Smooth muscle cell (in vitro differentiated cells): ENCODE results near the gene CDC45. TPM values are rescaled to one million over a fixed set of nuclear protein-coding genes. Genes with fewer than 3 reads are reported as not detected.

ENCODE experiments used
- DNase-seq: peaks from one replicate; lab custom pipeline; 2025; ENCODE audit not compliant: unreplicated experiment; lab: John Stamatoyannopoulos, UW
- H2AFZ ChIP-seq: fragments of 200-600 bp; sonication (generic); 2 replicates; pipeline ENCODE4 v1.6.0; 2016; ENCODE audit warnings: antibody characterized with exemption, low read depth, mild to moderate bottlenecking
- H3F3A ChIP-seq: fragments of 200-600 bp; sonication (generic); 2 replicates; pipeline ENCODE4 v1.6.0; 2017; ENCODE audit warnings: antibody characterized with exemption, low read depth
- H3K27ac ChIP-seq: fragments of 200-600 bp; sonication (generic); 2 replicates; pipeline ENCODE4 v1.5.1; 2016; ENCODE audit warnings: low read depth, mild to moderate bottlenecking
- H3K27me3 ChIP-seq: fragments of 200-600 bp; sonication (generic); 2 replicates; pipeline ENCODE4 v1.6.1; 2016; ENCODE audit warnings: low read depth, mild to moderate bottlenecking
- H3K36me3 ChIP-seq: fragments of 200-600 bp; sonication (generic); 2 replicates; pipeline ENCODE4 v1.5.1; 2016; ENCODE audit warnings: low read depth
- H3K4me1 ChIP-seq: fragments of 200-600 bp; sonication (generic); 2 replicates; pipeline ENCODE4 v1.5.1; 2016; ENCODE audit warnings: low read depth
- H3K4me2 ChIP-seq: fragments of 200-600 bp; sonication (generic); 2 replicates; pipeline ENCODE4 v1.6.0; 2016; ENCODE audit warnings: mild to moderate bottlenecking
- H3K4me3 ChIP-seq: fragments of 200-600 bp; sonication (generic); 2 replicates; pipeline ENCODE4 v1.5.1; 2016; ENCODE audit warnings: mild to moderate bottlenecking
- H3K79me2 ChIP-seq: fragments of 200-600 bp; sonication (generic); 2 replicates; pipeline ENCODE4 v1.6.0; 2016; ENCODE audit warnings: low read depth, mild to moderate bottlenecking
- H3K9ac ChIP-seq: fragments of 200-600 bp; sonication (generic); 2 replicates; pipeline ENCODE4 v1.6.0; 2016; ENCODE audit warnings: low read depth
- H3K9me3 ChIP-seq: fragments of 200-600 bp; sonication (generic); replicated peaks from 2 replicates; pipeline ENCODE4 v1.5.1; 2016; ENCODE audit warnings: low read depth
- H4K20me1 ChIP-seq: fragments of 200-600 bp; sonication (generic); 2 replicates; pipeline ENCODE4 v1.6.0; 2016; ENCODE audit warnings: low read depth
- CTCF ChIP-seq: fragments of 200-600 bp; sonication (generic); IDR thresholded peaks from 2 replicates; pipeline ENCODE4 v1.5.1; 2017; ENCODE audit warnings: borderline replicate concordance, mild to moderate bottlenecking, antibody characterized with exemption; ENCODE audit not compliant: insufficient read depth, poor library complexity, severe bottlenecking
- WGBS: methylation state at CpG from one replicate; pipeline ENCODE4 v1.1.7; 2016; ENCODE audit warnings: low lambda C conversion rate; 5-methylcytosine and 5-hydroxymethylcytosine counted together
- polyA plus RNA-seq: library from polyadenylated mRNA; unstranded; fragments of >200 nt; fragmentation: Nextera tagmentation; extraction: Ambion mirVana; gene quantifications from 2 replicates; pipeline ENCODE4 v1.2.1, GENCODE V29; 2016
- total RNA-seq: library from RNA; depleted of rRNA; stranded (reverse); fragments of >200 nt; gene quantifications from 2 replicates; pipeline ENCODE4 v1.2.3, GENCODE V29; 2014

Gene CDC45
- total and polyA plus RNA-seq, 2 experiments from 2014 or later = 9.3 to 13.7 TPM

GRCh38 chr22:19447330-19448075 is 32.2 kb upstream of the CDC45 start, which contains the start of gene C22orf39:
Gene C22orf39, minus strand, starts transcription at chr22:19447711. Its CDS starts 23 bp downstream, at chr22:19447688.
- DNase-seq = peak; percentile 45
- peaks cover 10% of the 10 kb centered on the region for H3F3A ChIP-seq
- WGBS = under 1% methylated on average over 61 of the region's 92 CpGs

GRCh38 chr22:19448076-19448607 is 31.6 kb upstream of the CDC45 start:
- DNase-seq = no peak
- 34% methylated on average over 14 of the region's 14 CpGs for WGBS
- Histone ChIP-seq H3F3A (peaks cover 10% of the 10 kb centered on the region), H3K4me1 (peaks cover 15% of the 10 kb centered on the region), H4K20me1 (peaks cover 19% of the 10 kb centered on the region), H3K27me3 (no peaks in the 10 kb centered on the region), H3K9me3 (no peaks in the 10 kb centered on the region), H3K4me2 (peak overlapping the region; percentile 93), H3K9ac (peak overlapping the region; percentile 85), H3K27ac (peak overlapping the region; percentile 76), H3K4me3 (peak overlapping the region; percentile 92), H3K79me2 (peaks cover 34% of the 10 kb centered on the region), H2AFZ (peak overlapping the region; percentile 91), H3K36me3 (peaks cover 9% of the 10 kb centered on the region)
- no peak for TF ChIP-seq CTCF

More at GRCh38 chr22:19447330-19448075, 32.2 kb upstream of the CDC45 start, which contains the start of gene C22orf39:
- peaks cover 40% of the 10 kb centered on the region for H3K79me2 ChIP-seq
- no peak for TF ChIP-seq CTCF
- H3K36me3 ChIP-seq = peaks cover 9% of the 10 kb centered on the region
- peaks cover 25% of the 10 kb centered on the region for H4K20me1 ChIP-seq
- H2AFZ ChIP-seq = peak within 1 kb of the TSS; percentile 91
- H3K4me3 ChIP-seq = peak within 1 kb of the TSS; percentile 92
- peak within 1 kb of the TSS; percentile 93 for H3K4me2 ChIP-seq
- peak within 1 kb of the TSS; percentile 85 for H3K9ac ChIP-seq
- no peaks in the 10 kb centered on the region for H3K9me3 ChIP-seq
- peak within 1 kb of the TSS; percentile 76 for H3K27ac ChIP-seq
- peaks cover 15% of the 10 kb centered on the region for H3K4me1 ChIP-seq
- H3K27me3 ChIP-seq = no peaks in the 10 kb centered on the region

- peaks cover 9% of the 10 kb centered on the region for H3K36me3 ChIP-seq
- peak overlapping the region; percentile 92 for H3K4me3 ChIP-seq
- no peaks in the 10 kb centered on the region for H3K27me3 ChIP-seq
- no peak for TF ChIP-seq CTCF
- peaks cover 15% of the 10 kb centered on the region for H3K4me1 ChIP-seq
- H3K9me3 ChIP-seq = no peaks in the 10 kb centered on the region
- H3K4me2 ChIP-seq = peak overlapping the region; percentile 93
- H3K79me2 ChIP-seq = peaks cover 32% of the 10 kb centered on the region
- no peak for DNase-seq
- no peak overlapping the region for H3K27ac ChIP-seq
- H2AFZ ChIP-seq = no peak overlapping the region
- no peak overlapping the region for H3K9ac ChIP-seq
- 87% methylated on average over 5 of the region's 5 CpGs for WGBS
- H3F3A ChIP-seq = peaks cover 10% of the 10 kb centered on the region
- H4K20me1 ChIP-seq = peaks cover 19% of the 10 kb centered on the region
Measured at GRCh38 chr22:19448739-19449421, 30.8 kb upstream of the CDC45 start.
